CD4-positive, alpha-beta T cell treated with Interleukin-2 at 100 ng/mL for 4 hours (primary cell): ENCODE data around the gene DDX54.

ENCODE experiments used
- DNase-seq: peaks from one replicate; pipeline ENCODE4 v3.0.0-alpha.2; 2020; ENCODE audit warnings: low spot score

DDX54 gene

DNA sequence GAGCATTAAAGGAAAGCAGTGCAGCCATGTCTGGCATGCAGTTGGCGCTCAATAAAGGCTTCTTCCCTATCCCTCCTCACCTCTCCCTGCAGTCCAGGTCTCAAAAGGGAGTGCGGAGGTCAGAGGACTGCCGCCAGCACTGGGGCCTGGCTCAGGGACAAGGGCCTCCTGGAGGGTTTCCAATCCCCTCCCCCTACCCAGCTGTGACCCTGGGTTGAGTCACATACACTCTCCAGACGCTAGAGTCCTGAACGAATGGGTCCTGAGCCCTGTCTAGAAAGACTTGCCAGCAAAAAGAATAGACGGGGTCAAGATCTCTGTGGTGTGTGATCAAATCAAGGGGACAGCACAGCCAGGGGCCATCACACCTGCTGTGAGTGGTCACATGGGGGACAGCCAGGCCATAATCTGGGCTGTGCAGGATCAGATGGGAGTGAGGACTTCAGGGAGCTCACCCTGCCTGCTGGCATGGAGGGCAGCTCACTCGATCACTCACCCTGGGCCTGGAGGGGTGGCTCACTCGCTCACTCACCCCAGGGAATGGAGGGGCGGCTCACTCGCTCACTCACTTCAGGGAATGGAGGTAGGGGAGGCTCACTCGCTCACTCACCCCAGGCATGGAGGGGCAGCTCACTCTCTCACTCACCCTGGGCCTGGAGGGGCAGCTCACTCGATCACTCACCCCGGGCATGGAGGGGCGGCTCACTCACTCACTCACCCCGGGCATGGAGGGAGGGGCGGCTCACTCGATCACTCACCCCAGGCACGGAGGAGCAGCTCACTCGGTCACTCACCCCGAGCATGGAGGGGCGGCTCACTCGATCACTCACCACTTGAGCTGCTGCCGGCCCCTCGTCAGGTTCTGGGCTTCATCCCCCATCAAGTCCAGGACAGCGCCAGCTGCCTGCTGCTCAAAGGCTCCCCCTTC lies 22.9 kb downstream of the DDX54 start:
- DNase-seq, result no peak

DNA sequence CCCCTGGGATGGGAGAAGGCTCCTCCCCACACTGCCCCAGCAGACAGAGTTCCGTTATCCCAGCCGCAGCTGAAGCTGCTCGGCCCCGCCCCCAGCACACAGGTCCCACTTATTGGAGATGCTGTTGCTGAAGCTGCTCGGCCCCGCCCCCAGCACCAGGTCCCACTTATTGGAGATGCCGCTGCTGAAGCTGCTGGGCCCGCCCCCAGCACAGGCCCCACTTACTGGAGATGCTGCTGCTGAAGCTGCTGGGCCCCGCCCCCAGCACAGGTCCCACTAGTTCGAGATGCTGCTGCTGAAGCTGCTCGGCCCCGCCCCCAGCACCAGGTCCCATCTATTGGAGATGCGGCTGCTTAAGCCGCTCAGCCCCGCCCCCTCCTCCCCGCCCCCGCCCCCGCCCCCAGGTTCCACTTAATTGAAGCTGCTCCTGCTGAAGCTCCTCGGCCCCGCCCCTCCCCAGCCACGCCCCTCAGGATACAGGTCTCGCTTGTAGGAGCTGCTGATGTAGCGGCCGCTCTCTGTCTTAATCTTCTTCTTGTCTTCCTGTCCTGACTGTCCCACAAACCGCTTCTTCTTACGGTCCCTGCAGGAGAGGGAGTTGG lies 23.8 kb downstream of the DDX54 start:
- no peak for DNase-seq

DNA sequence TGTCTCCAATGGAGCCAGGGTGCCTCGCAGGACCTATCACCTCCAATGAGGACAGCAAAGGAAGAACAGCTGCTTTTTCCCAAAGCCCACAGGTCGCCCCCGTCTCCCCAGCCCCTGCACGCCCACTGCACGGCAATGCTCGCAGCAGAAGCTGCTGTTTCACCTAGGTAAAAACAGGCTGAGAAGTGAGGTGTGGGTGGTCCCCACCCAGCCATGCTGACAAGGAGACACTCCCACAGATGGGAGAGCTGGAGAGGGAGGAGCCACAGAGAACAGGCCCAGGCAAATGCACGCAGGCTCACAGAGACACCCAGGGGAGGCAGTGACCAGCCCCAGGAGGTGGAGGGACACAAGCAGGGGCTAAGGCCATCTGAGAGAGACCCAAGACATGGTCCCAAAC lies 25.3 kb downstream of the DDX54 start:
- no peak for DNase-seq

DNA sequence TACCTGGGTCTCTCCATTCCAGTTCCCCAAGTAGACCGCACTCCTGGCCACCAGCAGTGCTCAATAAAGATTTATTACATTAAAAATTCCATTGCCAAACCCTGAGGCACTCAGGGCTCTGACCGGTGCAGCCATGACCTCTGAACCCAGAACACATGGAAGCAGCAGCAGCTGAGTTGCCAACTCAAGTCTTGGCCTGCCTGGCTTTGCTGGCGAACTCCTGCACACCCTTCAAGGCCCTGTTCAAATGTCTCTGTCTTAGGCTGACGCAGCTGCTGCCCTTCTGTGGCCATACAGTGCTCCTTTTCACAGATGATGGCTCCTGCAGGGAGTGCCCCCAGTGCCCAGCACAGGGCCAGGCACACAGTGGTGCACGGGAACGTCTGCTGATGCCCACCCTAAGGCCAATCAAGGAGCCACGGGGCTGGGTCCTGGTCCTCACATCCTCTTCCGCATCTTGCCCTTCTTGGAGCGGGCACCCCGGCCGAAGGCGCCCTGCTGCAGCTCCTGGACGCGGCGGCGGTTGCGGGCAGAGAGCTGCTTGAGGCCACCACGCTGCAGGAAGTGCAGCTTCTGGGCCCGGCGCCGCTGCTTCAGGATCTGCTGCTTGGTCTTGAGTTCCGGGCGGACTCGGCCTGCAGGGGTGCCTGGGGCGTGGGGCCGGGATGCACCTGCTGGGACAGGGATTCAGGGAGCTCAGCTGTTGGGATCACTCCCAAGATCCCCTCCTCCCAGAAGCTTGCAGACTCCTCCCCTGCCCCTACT lies 26.7 kb downstream of the DDX54 start:
- DNase-seq, result no peak

DNA sequence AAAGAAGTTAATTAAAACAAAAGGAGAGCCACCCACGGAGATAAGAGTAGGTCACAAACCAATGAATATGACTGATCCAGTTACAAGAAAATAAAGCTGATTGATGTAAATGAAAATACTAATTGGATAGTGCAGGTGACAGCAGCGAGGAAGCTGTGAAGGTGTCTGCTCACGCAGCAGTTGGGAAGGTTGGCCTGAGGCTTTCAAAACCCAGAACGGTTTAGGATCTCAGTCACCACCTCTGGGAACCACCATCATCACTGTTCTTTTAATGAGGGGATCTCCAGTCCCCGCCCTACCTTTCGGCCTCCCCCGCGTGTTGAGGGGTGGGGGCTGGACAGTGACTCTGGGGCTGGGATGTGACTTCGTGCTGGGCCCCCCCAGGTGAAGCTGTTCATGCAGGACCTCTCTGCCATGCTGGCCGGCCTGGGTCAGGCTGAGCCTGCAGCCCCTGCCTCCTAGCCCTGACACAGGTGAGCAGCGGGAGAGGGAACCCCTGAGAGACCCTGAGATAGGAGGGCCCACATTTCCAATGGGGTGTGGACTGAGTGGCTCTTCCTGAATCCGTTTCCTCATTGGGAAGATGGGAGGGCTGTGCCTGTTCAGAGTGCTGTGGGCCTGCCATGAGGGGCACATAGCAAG lies 27.9 kb downstream of the DDX54 start:
- no peak for DNase-seq

DNA sequence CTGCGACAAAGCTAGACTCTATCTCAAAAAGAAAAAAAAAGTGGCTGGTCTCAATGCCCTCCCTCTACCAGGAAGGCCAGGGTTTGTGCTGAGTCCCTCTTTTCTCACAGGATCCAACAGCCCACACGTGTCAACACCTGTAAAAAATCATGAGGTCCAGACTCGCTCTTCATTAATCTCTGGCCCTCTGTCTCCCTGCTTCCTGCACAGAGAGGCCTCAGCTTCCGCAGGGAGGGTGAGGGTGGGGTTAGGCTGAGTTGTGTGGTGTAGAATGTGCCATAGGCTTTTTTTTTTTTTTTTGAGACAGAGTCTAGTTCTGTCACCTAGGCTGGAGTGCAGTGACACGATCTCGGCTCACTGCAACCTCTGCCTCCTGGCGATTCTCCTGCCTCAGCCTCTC lies 29.6 kb downstream of the DDX54 start:
- DNase-seq, result no peak

- no peak for DNase-seq
These were observed 30.2 kb downstream of the DDX54 start for GRCh38 chr12:113155060-113155459.

- no peak for DNase-seq
These were observed 30.8 kb downstream of the DDX54 start for GRCh38 chr12:113154351-113154973.

GRCh38 chr12:113152835-113153814 lies 32.2 kb downstream of the DDX54 start:
- peak; percentile 48 for DNase-seq

DNA sequence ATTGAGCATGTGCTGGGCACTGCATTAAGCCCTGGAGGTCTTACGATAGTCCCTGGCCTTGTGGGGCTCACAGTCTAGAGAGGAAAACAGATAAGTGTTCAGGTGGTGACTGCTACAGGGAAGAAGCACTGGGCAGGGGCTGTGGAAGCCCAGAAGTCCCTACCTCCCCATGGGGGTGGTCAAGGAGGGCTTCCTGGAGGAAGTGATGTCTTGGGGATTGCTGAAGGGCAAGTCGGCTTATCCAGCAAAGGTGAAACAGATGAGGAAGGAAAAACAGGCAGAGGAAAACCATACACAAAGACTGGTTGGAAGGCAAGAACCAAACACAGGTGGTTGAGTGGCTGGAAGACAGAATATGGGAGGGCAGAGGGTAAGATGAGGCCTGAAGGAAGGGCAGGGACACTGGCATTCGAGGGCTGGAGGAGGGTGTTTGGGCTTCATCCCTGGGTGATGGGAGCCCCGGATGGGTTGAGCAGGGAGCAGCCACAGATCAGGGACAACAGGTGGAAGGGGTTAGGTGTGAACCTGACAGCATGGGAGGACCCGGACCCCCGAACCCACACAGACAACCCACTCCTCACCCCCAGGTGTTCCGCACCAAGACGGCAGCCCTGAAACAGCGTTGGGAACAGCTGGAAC lies 33.0 kb downstream of the DDX54 start:
- no peak for DNase-seq

- no peak for DNase-seq
These were observed 33.6 kb downstream of the DDX54 start for GRCh38 chr12:113151655-113152054.

- DNase-seq, result no peak
These were observed 35.7 kb downstream of the DDX54 start, which contains the start of gene CFAP73 for GRCh38 chr12:113149361-113150150. TSS of gene CFAP73 (plus strand) at chr12:113149724. CDS start at chr12:113149858, 134 bp downstream.

GRCh38 chr12:113146999-113147398 lies 38.3 kb downstream of the DDX54 start:
- no peak for DNase-seq

DNA sequence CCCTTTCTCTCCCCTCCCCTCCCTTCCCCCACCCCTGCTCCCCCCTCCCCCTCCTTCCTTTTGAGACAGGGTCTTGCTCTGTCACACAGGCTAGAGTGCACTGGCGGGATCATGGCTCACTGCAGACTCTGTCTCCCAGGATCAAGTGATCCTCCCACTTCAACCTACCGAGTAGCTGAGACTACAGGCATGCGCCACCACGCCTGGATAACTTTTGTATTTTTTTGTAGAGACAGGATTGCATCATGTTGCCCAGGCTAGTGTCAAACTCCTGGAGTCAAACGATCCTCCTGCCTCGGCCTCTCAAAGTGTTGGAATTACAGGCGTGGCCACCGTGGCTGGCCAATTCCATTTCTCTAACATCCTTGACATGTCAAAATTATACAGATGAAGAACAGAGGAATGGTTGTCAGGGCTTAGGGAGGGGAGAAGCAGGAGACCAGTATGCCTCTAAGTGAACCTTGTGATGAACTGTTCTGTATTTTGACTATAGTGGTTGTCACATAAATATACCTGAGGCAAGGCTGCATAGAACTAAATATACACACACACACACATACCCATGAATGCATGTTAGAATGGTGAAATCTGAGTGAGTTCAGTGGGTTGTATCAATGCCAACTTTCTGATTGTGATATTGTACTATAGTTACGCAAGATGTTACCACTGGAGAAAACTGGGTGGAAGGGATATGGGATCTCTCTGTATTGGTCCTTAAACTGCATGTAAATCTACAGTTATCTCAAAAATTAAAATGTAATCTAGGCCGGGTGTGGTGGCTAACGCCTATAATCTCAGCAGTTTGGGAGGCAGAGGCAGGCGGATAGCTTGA lies 39.3 kb downstream of the DDX54 start:
- DNase-seq, result no peak

GRCh38 chr12:113144806-113145205 lies 40.5 kb downstream of the DDX54 start:
- DNase-seq, result no peak

DNA sequence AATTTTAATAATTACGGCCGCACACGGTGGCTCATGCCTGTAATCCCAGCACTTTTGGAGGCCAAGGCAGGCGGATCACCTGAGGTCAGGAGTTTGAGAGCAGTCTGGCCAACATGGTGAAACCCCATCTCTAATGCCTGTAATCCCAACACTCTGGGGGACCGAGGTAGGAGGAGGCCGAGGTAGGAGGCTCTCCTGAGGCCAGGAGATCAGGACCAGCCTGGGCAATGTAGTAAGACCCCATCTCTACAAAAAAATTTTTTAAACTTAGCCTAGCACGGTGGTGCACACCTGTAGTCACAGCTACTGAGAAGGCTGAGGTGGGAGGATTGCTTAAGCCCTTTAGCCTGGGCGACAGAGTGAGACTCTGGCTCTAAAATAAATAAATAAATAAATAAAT lies 41.3 kb downstream of the DDX54 start:
- no peak for DNase-seq

GRCh38 chr12:113142886-113143332 lies 42.4 kb downstream of the DDX54 start:
- no peak for DNase-seq
